Measurements from ENCODE around the gene MGAT4A.
"Not testable (repeated sequence)": the region's sequence is repeated elsewhere in the genome, so short reads cannot be mapped to it uniquely, and the experiment has no call there.

Gene MGAT4A

GRCh38 chr2:98730053-98730706 is 752 bp downstream of the MGAT4A start:
- DNase-seq (ENCODE audit: low read depth, low spot score) = peak; percentile 11

GRCh38 chr2:98729652-98730051 is 1.3 kb downstream of the MGAT4A start:
- DNase-seq (ENCODE audit: low read depth, low spot score) = no peak

GRCh38 chr2:98728088-98728718 is 2.7 kb downstream of the MGAT4A start:
- not testable (repeated sequence) for DNase-seq (ENCODE audit: low read depth, low spot score)

- no peak for DNase-seq (ENCODE audit: low read depth, low spot score)
Measured at GRCh38 chr2:98727369-98728087, 3.4 kb downstream of the MGAT4A start.

GRCh38 chr2:98726735-98727368 is 4.1 kb downstream of the MGAT4A start:
- no peak for DNase-seq (ENCODE audit: low read depth, low spot score)

- no peak for DNase-seq (ENCODE audit: low read depth, low spot score)
Measured at GRCh38 chr2:98726205-98726604, 4.7 kb downstream of the MGAT4A start.

GRCh38 chr2:98720286-98720685 is 10.6 kb downstream of the MGAT4A start:
- DNase-seq (ENCODE audit: low read depth, low spot score) = no peak

GRCh38 chr2:98717621-98718020 is 13.3 kb downstream of the MGAT4A start:
- DNase-seq (ENCODE audit: low read depth, low spot score) = no peak

- DNase-seq (ENCODE audit: low read depth, low spot score) = no peak
Measured at GRCh38 chr2:98716786-98717185, 14.1 kb downstream of the MGAT4A start.

- DNase-seq (ENCODE audit: low read depth, low spot score) = no peak
Measured at GRCh38 chr2:98715812-98716451, 15.0 kb downstream of the MGAT4A start.

- no peak for DNase-seq (ENCODE audit: low read depth, low spot score)
Measured at GRCh38 chr2:98713332-98714015, 17.5 kb downstream of the MGAT4A start.

- DNase-seq (ENCODE audit: low read depth, low spot score) = no peak
Measured at GRCh38 chr2:98712145-98712544, 18.8 kb downstream of the MGAT4A start.

GRCh38 chr2:98711506-98711905 is 19.4 kb downstream of the MGAT4A start:
- no peak for DNase-seq (ENCODE audit: low read depth, low spot score)

- DNase-seq (ENCODE audit: low read depth, low spot score) = no peak
Measured at GRCh38 chr2:98710734-98711133, 20.2 kb downstream of the MGAT4A start.

GRCh38 chr2:98709535-98709934 is 21.4 kb downstream of the MGAT4A start:
- no peak for DNase-seq (ENCODE audit: low read depth, low spot score)

- no peak for DNase-seq (ENCODE audit: low read depth, low spot score)
Measured at GRCh38 chr2:98708396-98709186, 22.3 kb downstream of the MGAT4A start.

GRCh38 chr2:98706591-98706990 is 24.3 kb downstream of the MGAT4A start:
- no peak for DNase-seq (ENCODE audit: low read depth, low spot score)

- no peak for DNase-seq (ENCODE audit: low read depth, low spot score)
Measured at GRCh38 chr2:98705333-98705617, 25.7 kb downstream of the MGAT4A start.

- DNase-seq (ENCODE audit: low read depth, low spot score) = no peak
Measured at GRCh38 chr2:98704499-98705332, 26.2 kb downstream of the MGAT4A start.

GRCh38 chr2:98703738-98704137 is 27.2 kb downstream of the MGAT4A start:
- no peak for DNase-seq (ENCODE audit: low read depth, low spot score)

All from activated CD4-positive, CD25-positive, alpha-beta regulatory T cell treated with anti-CD3 and anti-CD28 coated beads, Interleukin-2, amount 50 U/mL, for 16 hours (primary cell).